HCEC 1CT (cell line): ENCODE data around the gene GRID2.
A peak's percentile ranks its signal among the peaks of the same experiment; 100 is the strongest.
"Not testable (repeated sequence)": the region's sequence is repeated elsewhere in the genome, so short reads cannot be mapped to it uniquely, and the experiment has no call there.

Source experiments
- DNase-seq: peaks from one replicate; pipeline ENCODE4 v3.0.0-alpha.2; 2017

GRID2 gene

GRCh38 chr4:93221771-93222170 lies 918.0 kb downstream of the GRID2 start:
- no peak for DNase-seq

GRCh38 chr4:93228021-93228420 lies 924.3 kb downstream of the GRID2 start:
- DNase-seq: no peak

- DNase-seq: no peak
Measured at GRCh38 chr4:93232883-93233282, 929.1 kb downstream of the GRID2 start.

GRCh38 chr4:93237521-93237920 lies 933.8 kb downstream of the GRID2 start:
- DNase-seq: no peak

GRCh38 chr4:93243262-93243661 lies 939.5 kb downstream of the GRID2 start:
- DNase-seq: no peak

- DNase-seq: no peak
Measured at GRCh38 chr4:93261207-93261606, 957.4 kb downstream of the GRID2 start.

- DNase-seq: no peak
Measured at GRCh38 chr4:93263166-93263565, 959.4 kb downstream of the GRID2 start.

- no peak for DNase-seq
Measured at GRCh38 chr4:93267747-93268146, 964.0 kb downstream of the GRID2 start.

GRCh38 chr4:93285346-93285745 lies 981.6 kb downstream of the GRID2 start:
- DNase-seq: no peak

GRCh38 chr4:93289241-93289640 lies 985.5 kb downstream of the GRID2 start:
- DNase-seq: no peak

GRCh38 chr4:93289831-93290230 lies 986.1 kb downstream of the GRID2 start:
- DNase-seq: no peak

- no peak for DNase-seq
Measured at GRCh38 chr4:93299118-93299517, 995.4 kb downstream of the GRID2 start.

- DNase-seq: not testable (repeated sequence)
Measured at GRCh38 chr4:93300780-93301555, 997.2 kb downstream of the GRID2 start.

- no peak for DNase-seq
Measured at GRCh38 chr4:93302310-93302709, 998.5 kb downstream of the GRID2 start.

- no peak for DNase-seq
Measured at GRCh38 chr4:93303440-93303839, 999.7 kb downstream of the GRID2 start.

- DNase-seq: no peak
Measured at GRCh38 chr4:93312299-93312698, 1008.5 kb downstream of the GRID2 start.

GRCh38 chr4:93313197-93313596 lies 1009.4 kb downstream of the GRID2 start:
- no peak for DNase-seq

- no peak for DNase-seq
Measured at GRCh38 chr4:93317057-93317456, 1013.3 kb downstream of the GRID2 start.

- DNase-seq: peak; percentile 1
Measured at GRCh38 chr4:93317561-93317960, 1013.8 kb downstream of the GRID2 start.

- peak; percentile 4 for DNase-seq
Measured at GRCh38 chr4:93319041-93319440, 1015.3 kb downstream of the GRID2 start.

- DNase-seq: no peak
Measured at GRCh38 chr4:93320356-93320755, 1016.6 kb downstream of the GRID2 start.

GRCh38 chr4:93327346-93327745 lies 1023.6 kb downstream of the GRID2 start:
- no peak for DNase-seq

GRCh38 chr4:93334003-93334402 lies 1030.2 kb downstream of the GRID2 start:
- no peak for DNase-seq

- DNase-seq: no peak
Measured at GRCh38 chr4:93337196-93337595, 1033.4 kb downstream of the GRID2 start.

- DNase-seq: no peak
Measured at GRCh38 chr4:93342738-93343137, 1039.0 kb downstream of the GRID2 start.
